ENCODE results near the gene EFHD2. TPM values are rescaled to one million over a fixed set of nuclear protein-coding genes. Genes with fewer than 3 reads are reported as not detected.

Gene EFHD2, protein sequence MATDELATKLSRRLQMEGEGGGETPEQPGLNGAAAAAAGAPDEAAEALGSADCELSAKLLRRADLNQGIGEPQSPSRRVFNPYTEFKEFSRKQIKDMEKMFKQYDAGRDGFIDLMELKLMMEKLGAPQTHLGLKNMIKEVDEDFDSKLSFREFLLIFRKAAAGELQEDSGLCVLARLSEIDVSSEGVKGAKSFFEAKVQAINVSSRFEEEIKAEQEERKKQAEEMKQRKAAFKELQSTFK
- polyA plus RNA-seq (2012; ENCODE audit: low read depth, missing spikeins): 63.2 TPM

DNA sequence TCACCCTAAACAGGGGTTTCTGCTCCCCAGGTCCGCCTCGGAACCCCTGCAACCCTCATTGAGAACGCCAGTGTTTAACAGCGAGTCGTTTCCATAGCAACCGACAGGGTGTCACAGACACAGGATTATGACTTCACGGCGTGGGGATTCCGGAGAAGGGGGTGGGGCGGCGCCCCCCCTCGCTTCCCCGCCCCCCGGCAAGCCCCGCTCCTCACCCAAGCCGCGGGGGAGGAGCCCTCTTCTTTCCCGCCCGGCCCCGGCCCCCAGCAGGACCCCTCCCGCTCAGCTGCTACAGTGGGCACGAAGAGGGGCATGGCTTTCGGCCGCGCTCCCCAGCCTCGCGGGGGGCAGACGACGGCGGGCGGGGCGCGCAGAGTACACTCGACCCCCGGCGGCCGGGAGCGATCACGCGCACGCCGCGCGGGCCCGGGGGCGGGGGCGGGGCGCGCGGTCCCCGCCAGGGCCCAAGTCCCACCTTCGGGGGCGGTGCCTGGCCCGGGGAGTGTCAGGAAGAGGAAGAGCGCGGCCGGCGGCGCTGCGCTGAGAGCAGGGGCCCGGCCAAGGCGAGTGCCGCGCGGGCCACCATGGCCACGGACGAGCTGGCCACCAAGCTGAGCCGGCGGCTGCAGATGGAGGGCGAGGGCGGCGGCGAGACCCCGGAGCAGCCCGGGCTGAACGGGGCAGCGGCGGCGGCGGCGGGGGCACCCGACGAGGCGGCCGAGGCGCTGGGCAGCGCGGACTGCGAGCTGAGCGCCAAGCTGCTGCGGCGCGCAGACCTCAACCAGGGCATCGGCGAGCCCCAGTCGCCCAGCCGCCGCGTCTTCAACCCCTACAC, at the start of gene EFHD2:
TSS of gene EFHD2 (plus strand) at position 501 of the 835 bp plus-strand sequence. CDS start at position 585, 84 bp downstream.
- FAIRE-seq: peak; percentile 93
- TF ChIP-seq TAF1 (IDR thresholded peaks at IDR 0.05; ENCODE audit: low read depth, low read length) (peak; percentile 55; the same call in 1 of the 2 replicates), POU2F2 (IDR thresholded peaks at IDR 0.05; ENCODE audit: low read depth, low read length) (no peak), POLR2AphosphoS5 (IDR thresholded peaks at IDR 0.05; ENCODE audit: low read depth, low read length) (peak; percentile 50; the same call in 1 of the 2 replicates), SPI1 (IDR thresholded peaks at IDR 0.05; ENCODE audit: low read depth, low read length) (peak; percentile 61), PAX5 (IDR thresholded peaks at IDR 0.05; ENCODE audit: insufficient read depth, low read length, severe bottlenecking) (no peak), POLR2A (IDR thresholded peaks at IDR 0.05; ENCODE audit: low read depth, low read length) (peak; percentile 57; the same call in 1 of the 2 replicates)
- peak; percentile 95 for DNase-seq (ENCODE audit: insufficient read length, low spot score)

DNA sequence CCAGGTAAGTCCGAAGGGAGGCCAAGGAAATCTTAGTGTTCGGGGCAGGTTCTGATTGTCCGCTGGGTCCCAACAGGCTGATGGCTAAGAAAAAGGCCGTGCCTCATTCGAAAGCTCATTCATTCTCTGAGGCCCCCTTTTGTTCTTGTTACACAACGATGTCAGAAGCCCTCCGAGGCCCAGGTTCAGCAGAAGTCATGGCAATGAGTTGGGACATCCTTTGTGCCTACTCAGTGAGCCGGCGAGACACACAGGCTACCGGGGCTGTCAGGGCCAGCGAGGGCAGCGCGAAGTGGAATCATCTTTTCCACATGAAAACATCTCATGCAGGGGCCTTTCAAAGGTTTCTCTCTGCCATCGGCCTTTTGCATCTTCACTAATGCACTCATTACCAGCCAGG, 49.0 kb upstream of the EFHD2 start:
- TF ChIP-seq POLR2A (IDR thresholded peaks at IDR 0.05; ENCODE audit: low read depth, low read length) (no peak), PAX5 (IDR thresholded peaks at IDR 0.05; ENCODE audit: insufficient read depth, low read length, severe bottlenecking) (no peak), POU2F2 (IDR thresholded peaks at IDR 0.05; ENCODE audit: low read depth, low read length) (no peak), POLR2AphosphoS5 (IDR thresholded peaks at IDR 0.05; ENCODE audit: low read depth, low read length) (no peak), TAF1 (IDR thresholded peaks at IDR 0.05; ENCODE audit: low read depth, low read length) (no peak), SPI1 (IDR thresholded peaks at IDR 0.05; ENCODE audit: low read depth, low read length) (no peak)
- FAIRE-seq: no peak
- DNase-seq (ENCODE audit: insufficient read length, low spot score): no peak

DNA sequence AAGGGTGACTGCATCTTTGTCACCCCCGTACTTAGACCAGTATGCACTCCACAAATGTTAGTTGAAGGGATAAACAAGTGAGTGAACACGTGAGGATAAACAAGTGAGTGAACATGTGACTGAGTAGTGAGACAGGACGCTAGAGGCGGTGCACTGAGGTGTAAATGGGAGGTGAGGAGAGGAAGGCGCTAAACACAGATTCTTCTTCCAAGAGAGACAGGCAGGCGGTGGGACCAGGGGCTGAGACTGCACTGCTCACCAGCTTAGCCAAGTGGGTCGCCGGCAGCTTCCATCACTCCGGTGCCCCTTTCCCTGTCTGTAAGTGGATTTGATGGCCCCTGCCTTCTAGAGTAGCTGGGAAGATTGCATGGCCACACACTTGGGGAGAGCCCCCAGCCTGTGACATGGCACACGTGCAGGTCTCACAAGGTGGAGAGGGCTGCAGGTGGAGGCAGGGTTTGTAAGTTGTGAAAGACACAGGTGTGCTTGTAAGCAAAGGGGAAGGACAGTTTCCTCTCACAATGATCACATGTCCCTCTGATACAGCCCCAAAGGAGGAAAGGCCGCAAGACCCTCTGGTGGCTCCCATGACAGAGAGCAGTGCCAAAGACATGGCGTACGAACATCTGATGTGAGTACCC, 47.5 kb upstream of the EFHD2 start:
- DNase-seq (ENCODE audit: insufficient read length, low spot score) (no peak), FAIRE-seq (peak; percentile 33)
- TF ChIP-seq POLR2A (IDR thresholded peaks at IDR 0.05; ENCODE audit: low read depth, low read length) (no peak), PAX5 (IDR thresholded peaks at IDR 0.05; ENCODE audit: insufficient read depth, low read length, severe bottlenecking) (no peak), POLR2AphosphoS5 (IDR thresholded peaks at IDR 0.05; ENCODE audit: low read depth, low read length) (no peak)

DNA sequence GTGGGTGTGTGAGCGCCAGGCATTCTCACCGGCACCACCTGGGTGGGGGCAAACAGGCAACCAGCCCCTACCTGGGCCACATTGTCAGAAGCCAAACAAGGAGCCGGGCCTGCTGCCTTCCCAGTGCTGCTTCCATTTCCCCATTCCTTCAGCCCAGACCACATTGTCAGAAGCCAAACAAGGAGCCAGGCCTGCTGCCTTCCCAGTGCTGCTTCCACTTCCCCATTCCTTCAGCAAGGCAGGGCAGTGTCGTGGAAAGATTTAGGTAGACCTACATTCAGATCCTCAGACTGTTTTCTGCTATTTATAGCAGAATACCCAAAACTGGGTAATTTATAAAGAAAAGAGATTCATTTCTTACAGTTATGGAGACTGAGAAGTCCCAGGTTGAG, 47.0 kb upstream of the EFHD2 start:
- TF ChIP-seq SPI1 (IDR thresholded peaks at IDR 0.05; ENCODE audit: low read depth, low read length): peak; percentile 38; the same call in 1 of the 2 replicates
- TF ChIP-seq PAX5 (IDR thresholded peaks at IDR 0.05; ENCODE audit: insufficient read depth, low read length, severe bottlenecking): no peak
- DNase-seq (ENCODE audit: insufficient read length, low spot score): no peak
- no peak for FAIRE-seq

DNA sequence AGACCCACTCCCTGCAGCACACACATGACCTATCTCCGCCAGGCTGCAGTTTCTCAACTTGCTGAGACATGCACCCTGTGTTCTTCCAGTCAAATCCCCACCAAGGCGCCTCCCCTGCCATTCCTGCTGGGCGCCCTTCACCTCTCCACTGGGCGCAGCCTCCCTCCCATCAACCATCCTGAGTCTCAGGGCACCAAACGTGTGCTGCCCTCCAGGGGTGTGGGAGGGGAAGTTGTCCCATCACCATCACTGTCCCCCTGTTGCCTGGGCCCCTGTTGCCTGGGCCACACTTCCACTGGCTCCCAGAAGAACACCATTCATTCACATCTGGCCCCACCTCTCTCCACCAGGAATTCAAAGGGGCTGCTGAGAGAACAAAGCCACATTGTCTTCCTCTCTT, 44.9 kb upstream of the EFHD2 start:
- FAIRE-seq: no peak
- no peak for DNase-seq (ENCODE audit: insufficient read length, low spot score)
- TF ChIP-seq SPI1 (IDR thresholded peaks at IDR 0.05; ENCODE audit: low read depth, low read length): no peak
- TF ChIP-seq PAX5 (IDR thresholded peaks at IDR 0.05; ENCODE audit: insufficient read depth, low read length, severe bottlenecking): no peak
- no peak for TF ChIP-seq POU2F2 (IDR thresholded peaks at IDR 0.05; ENCODE audit: low read depth, low read length)
- no peak for TF ChIP-seq TAF1 (IDR thresholded peaks at IDR 0.05; ENCODE audit: low read depth, low read length)
- no peak for TF ChIP-seq POLR2AphosphoS5 (IDR thresholded peaks at IDR 0.05; ENCODE audit: low read depth, low read length)
- TF ChIP-seq POLR2A (IDR thresholded peaks at IDR 0.05; ENCODE audit: low read depth, low read length): no peak

DNA sequence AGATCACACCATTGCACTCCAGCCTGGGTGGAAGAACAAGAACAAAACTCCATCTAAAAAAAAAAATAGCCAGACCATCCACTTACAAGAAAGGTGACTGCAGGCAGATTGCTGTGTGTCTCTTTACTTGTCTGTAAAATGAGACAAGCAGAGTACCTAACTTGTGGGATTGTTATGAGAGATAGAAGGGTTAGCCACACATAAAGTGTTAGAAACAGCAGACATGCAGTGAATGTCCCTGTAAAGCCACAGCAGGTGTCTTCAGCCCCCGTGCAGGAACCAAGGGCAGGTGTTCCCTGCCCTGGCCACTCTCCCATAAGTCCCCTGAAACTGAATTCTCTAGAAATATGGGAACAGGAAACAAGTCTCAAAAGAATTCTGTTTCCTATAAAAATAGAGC, 40.8 kb upstream of the EFHD2 start:
- FAIRE-seq (no peak), DNase-seq (ENCODE audit: insufficient read length, low spot score) (no peak)
- no peak for TF ChIP-seq PAX5 (IDR thresholded peaks at IDR 0.05; ENCODE audit: insufficient read depth, low read length, severe bottlenecking)
- TF ChIP-seq POLR2AphosphoS5 (IDR thresholded peaks at IDR 0.05; ENCODE audit: low read depth, low read length): no peak
- TF ChIP-seq POLR2A (IDR thresholded peaks at IDR 0.05; ENCODE audit: low read depth, low read length): no peak
- no peak for TF ChIP-seq SPI1 (IDR thresholded peaks at IDR 0.05; ENCODE audit: low read depth, low read length)

DNA sequence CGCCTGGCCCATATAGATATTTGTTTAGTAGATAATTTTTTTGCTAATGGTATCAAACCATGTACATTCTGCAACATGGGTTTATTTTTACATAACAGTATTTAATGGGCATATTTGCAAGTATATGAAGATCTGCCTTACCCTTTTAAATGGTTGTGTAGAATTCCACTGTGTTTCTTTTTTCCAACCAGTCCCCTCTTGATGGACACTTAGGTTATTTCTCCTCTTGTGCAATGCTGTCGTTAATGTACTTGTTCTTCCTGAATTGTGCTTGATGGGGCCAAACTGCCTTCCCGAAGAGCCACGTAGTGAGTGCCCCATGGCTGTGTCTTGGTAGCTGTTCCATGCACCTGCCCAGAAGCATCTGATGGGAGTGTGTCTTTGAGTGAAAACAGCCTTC, 39.4 kb upstream of the EFHD2 start:
- FAIRE-seq (no peak), DNase-seq (ENCODE audit: insufficient read length, low spot score) (no peak)
- no peak for TF ChIP-seq POLR2AphosphoS5 (IDR thresholded peaks at IDR 0.05; ENCODE audit: low read depth, low read length)
- TF ChIP-seq PAX5 (IDR thresholded peaks at IDR 0.05; ENCODE audit: insufficient read depth, low read length, severe bottlenecking): no peak
- no peak for TF ChIP-seq POU2F2 (IDR thresholded peaks at IDR 0.05; ENCODE audit: low read depth, low read length)
- no peak for TF ChIP-seq TAF1 (IDR thresholded peaks at IDR 0.05; ENCODE audit: low read depth, low read length)
- TF ChIP-seq POLR2A (IDR thresholded peaks at IDR 0.05; ENCODE audit: low read depth, low read length): no peak
- no peak for TF ChIP-seq SPI1 (IDR thresholded peaks at IDR 0.05; ENCODE audit: low read depth, low read length)

DNA sequence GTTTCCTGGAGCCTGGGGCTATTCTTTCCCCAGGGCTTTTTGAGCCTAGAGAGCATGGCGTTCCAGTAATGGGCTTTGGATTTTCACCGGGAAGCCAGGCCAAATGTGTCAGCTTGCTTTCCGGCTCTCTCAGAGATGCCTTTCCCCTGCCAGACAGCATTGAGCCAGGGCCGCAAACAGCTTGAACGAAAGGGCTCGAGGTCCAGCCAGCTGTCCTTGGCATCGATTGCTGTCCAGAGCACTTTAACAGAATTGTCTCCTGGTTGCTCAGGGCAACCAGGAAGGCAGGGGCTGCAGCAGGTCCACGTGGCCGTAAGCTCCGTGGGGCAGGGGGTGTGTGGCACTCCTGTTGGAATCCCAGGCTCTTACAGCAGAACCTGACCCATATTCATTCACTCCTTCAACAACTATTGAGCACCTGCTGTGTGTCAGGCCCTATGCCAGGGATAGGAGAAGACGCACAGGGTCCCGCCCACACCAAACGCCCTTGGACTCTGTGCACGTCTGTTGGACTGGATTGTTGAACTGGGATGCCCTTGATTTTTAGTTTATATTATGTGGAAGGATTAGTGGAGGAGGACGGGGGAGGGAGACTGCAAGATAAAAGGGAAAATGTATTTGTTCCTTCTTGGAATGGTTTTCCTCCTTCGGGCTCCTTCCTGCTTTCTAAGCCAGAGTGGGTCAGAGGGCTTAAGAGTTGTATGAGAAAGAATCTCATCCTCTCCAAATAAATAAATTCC, 38.7 kb upstream of the EFHD2 start:
- no peak for FAIRE-seq

More for the DNA sequence above, 38.7 kb upstream of the EFHD2 start:
- TF ChIP-seq POLR2AphosphoS5 (IDR thresholded peaks at IDR 0.05; ENCODE audit: low read depth, low read length) (no peak), SPI1 (IDR thresholded peaks at IDR 0.05; ENCODE audit: low read depth, low read length) (no peak), POLR2A (IDR thresholded peaks at IDR 0.05; ENCODE audit: low read depth, low read length) (no peak), POU2F2 (IDR thresholded peaks at IDR 0.05; ENCODE audit: low read depth, low read length) (no peak), TAF1 (IDR thresholded peaks at IDR 0.05; ENCODE audit: low read depth, low read length) (no peak), PAX5 (IDR thresholded peaks at IDR 0.05; ENCODE audit: insufficient read depth, low read length, severe bottlenecking) (no peak)
- DNase-seq (ENCODE audit: insufficient read length, low spot score): no peak
